ENCODE measurements around the gene SEL1L3. TPM values are rescaled to one million over a fixed set of nuclear protein-coding genes. Genes with fewer than 3 reads are reported as not detected.

Gene SEL1L3
- total and polyA plus RNA-seq, 2 donors (not counting 1 experiment from before 2014, with no cell fraction given), result 13.2 to 56.3 TPM

GRCh38 chr4:25818371-25818871 is 44.4 kb downstream of the SEL1L3 start:
- H4K20me1 ChIP-seq (ENCODE audit: control insufficient read depth, extremely low read depth, insufficient read depth, low read length), result no peaks in the 10 kb centered on the region
- DNase-seq (ENCODE audit: low read depth in 2 of 2), result peak in 1 of 2 donors; percentile 52
- H3K9me3 ChIP-seq (ENCODE audit: control insufficient read depth, insufficient read depth, low read depth, low read length), result no peaks in the 10 kb centered on the region
- H3K27ac ChIP-seq (ENCODE audit: insufficient read depth, low read length), result no peak overlapping the region
- peaks cover 22% of the 10 kb centered on the region for H3K4me1 ChIP-seq (ENCODE audit: control insufficient read depth, extremely low read depth, insufficient read depth, low read length)
- no peaks in the 10 kb centered on the region for H3K27me3 ChIP-seq (ENCODE audit: control insufficient read depth, insufficient read depth, low read length)
- no peak overlapping the region for H3K4me2 ChIP-seq (ENCODE audit: extremely low read depth, insufficient read depth, low read length)
- TF ChIP-seq EZH2 (IDR thresholded peaks at IDR 0.05; ENCODE audit: low read length, missing control alignments), result no peak
- no peak for TF ChIP-seq CTCF (conservative IDR thresholded peaks at IDR 0.05 in 1 of 2, IDR thresholded peaks at IDR 0.05 in 1 of 2; ENCODE audit: low read depth in 1 of 2, low read length in 2 of 2)
- H3K9ac ChIP-seq (ENCODE audit: insufficient read depth, low read length), result no peak overlapping the region
- H2AFZ ChIP-seq (ENCODE audit: low read length), result no peak overlapping the region
- no peaks in the 10 kb centered on the region for H3K36me3 ChIP-seq (ENCODE audit: control insufficient read depth, insufficient read depth, low read length)
- no peaks in the 10 kb centered on the region for H3K79me2 ChIP-seq (ENCODE audit: control insufficient read depth, insufficient read depth, low read length)
- H3K4me3 ChIP-seq (replicated peaks in 1 of 4; ENCODE audit: control extremely low read depth in 1 of 4, insufficient read depth in 1 of 4, low read depth in 3 of 4, low read length in 4 of 4), result no peak overlapping the region

- Histone ChIP-seq H4K20me1 (ENCODE audit: control insufficient read depth, extremely low read depth, insufficient read depth, low read length) (no peaks in the 10 kb centered on the region), H3K79me2 (ENCODE audit: control insufficient read depth, insufficient read depth, low read length) (no peaks in the 10 kb centered on the region), H3K4me1 (ENCODE audit: control insufficient read depth, extremely low read depth, insufficient read depth, low read length) (peaks cover 22% of the 10 kb centered on the region), H3K27ac (ENCODE audit: insufficient read depth, low read length) (peak overlapping the region; percentile 21), H3K9me3 (ENCODE audit: control insufficient read depth, insufficient read depth, low read depth, low read length) (no peaks in the 10 kb centered on the region), H3K4me2 (ENCODE audit: extremely low read depth, insufficient read depth, low read length) (peak overlapping the region; percentile 46), H3K36me3 (ENCODE audit: control insufficient read depth, insufficient read depth, low read length) (no peaks in the 10 kb centered on the region), H3K9ac (ENCODE audit: insufficient read depth, low read length) (no peak overlapping the region), H3K27me3 (ENCODE audit: control insufficient read depth, insufficient read depth, low read length) (no peaks in the 10 kb centered on the region), H3K4me3 (replicated peaks in 1 of 4; ENCODE audit: control extremely low read depth in 1 of 4, insufficient read depth in 1 of 4, low read depth in 3 of 4, low read length in 4 of 4) (no peak overlapping the region), H2AFZ (ENCODE audit: low read length) (no peak overlapping the region)
- TF ChIP-seq EZH2 (IDR thresholded peaks at IDR 0.05; ENCODE audit: low read length, missing control alignments) (no peak), CTCF (conservative IDR thresholded peaks at IDR 0.05 in 1 of 2, IDR thresholded peaks at IDR 0.05 in 1 of 2; ENCODE audit: low read depth in 1 of 2, low read length in 2 of 2) (no peak)
- DNase-seq (ENCODE audit: low read depth in 2 of 2), result peak; percentile 46 to 92
These were observed 45.6 kb downstream of the SEL1L3 start for GRCh38 chr4:25817059-25817681.

DNA sequence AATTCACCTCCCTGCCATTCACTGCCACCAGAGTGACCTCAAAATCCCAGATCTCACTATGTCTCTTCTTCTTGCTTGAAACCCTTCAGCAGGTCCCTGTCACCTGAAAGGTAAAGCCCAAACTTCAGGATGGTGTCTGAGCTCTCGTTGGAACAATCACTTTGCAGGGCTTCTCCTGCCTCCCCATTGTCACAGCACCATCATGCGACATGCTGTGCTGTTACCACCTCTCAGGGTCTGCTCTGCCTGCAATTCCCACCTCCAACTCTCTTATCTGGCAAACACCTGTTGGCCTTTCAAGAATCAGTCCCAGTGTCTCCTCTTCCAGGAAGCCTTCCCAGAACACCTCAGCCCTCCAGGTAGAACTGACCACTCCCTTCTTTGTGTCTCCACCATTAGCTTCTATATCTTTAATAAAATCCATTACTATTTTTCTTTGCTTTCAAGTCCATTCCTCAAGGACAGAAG is 46.2 kb downstream of the SEL1L3 start:
- Histone ChIP-seq H3K4me2 (ENCODE audit: extremely low read depth, insufficient read depth, low read length) (peak overlapping the region; percentile 1), H3K27me3 (ENCODE audit: control insufficient read depth, insufficient read depth, low read length) (no peaks in the 10 kb centered on the region), H3K79me2 (ENCODE audit: control insufficient read depth, insufficient read depth, low read length) (no peaks in the 10 kb centered on the region), H3K27ac (ENCODE audit: insufficient read depth, low read length) (no peak overlapping the region), H3K36me3 (ENCODE audit: control insufficient read depth, insufficient read depth, low read length) (no peaks in the 10 kb centered on the region), H2AFZ (ENCODE audit: low read length) (no peak overlapping the region), H4K20me1 (ENCODE audit: control insufficient read depth, extremely low read depth, insufficient read depth, low read length) (no peaks in the 10 kb centered on the region), H3K9ac (ENCODE audit: insufficient read depth, low read length) (no peak overlapping the region), H3K4me3 (replicated peaks in 1 of 4; ENCODE audit: control extremely low read depth in 1 of 4, insufficient read depth in 1 of 4, low read depth in 3 of 4, low read length in 4 of 4) (no peak overlapping the region), H3K9me3 (ENCODE audit: control insufficient read depth, insufficient read depth, low read depth, low read length) (no peaks in the 10 kb centered on the region), H3K4me1 (ENCODE audit: control insufficient read depth, extremely low read depth, insufficient read depth, low read length) (peaks cover 22% of the 10 kb centered on the region)
- TF ChIP-seq CTCF (conservative IDR thresholded peaks at IDR 0.05 in 1 of 2, IDR thresholded peaks at IDR 0.05 in 1 of 2; ENCODE audit: low read depth in 1 of 2, low read length in 2 of 2) (no peak), EZH2 (IDR thresholded peaks at IDR 0.05; ENCODE audit: low read length, missing control alignments) (no peak)
- no peak for DNase-seq (ENCODE audit: low read depth in 2 of 2)
